ENCODE results near the gene CAPZA3.
"Not testable (repeated sequence)": the region's sequence is repeated elsewhere in the genome, so short reads cannot be mapped to it uniquely, and the experiment has no call there.

Gene CAPZA3

GRCh38 chr12:18737819-18738218 is at the start of gene CAPZA3, which contains the start of gene PLCZ1:
Gene CAPZA3, plus strand, starts transcription at chr12:18738119. Its CDS starts 150 bp downstream, at chr12:18738269.
Gene PLCZ1, minus strand, starts transcription at chr12:18738012. Its CDS starts 641 bp downstream, at chr12:18737371.
- no peak for DNase-seq

GRCh38 chr12:18689771-18690170 is 48.1 kb upstream of the CAPZA3 start:
- no peak for DNase-seq

- DNase-seq = peak; percentile 91
These were observed 47.3 kb upstream of the CAPZA3 start for GRCh38 chr12:18690653-18691052.

- not testable (repeated sequence) for DNase-seq
These were observed 43.9 kb upstream of the CAPZA3 start for GRCh38 chr12:18693986-18694385.

GRCh38 chr12:18696971-18697602 is 40.8 kb upstream of the CAPZA3 start:
- DNase-seq = peak; percentile 57

- DNase-seq = peak; percentile 66
These were observed 37.6 kb upstream of the CAPZA3 start for GRCh38 chr12:18700271-18700670.

- DNase-seq = no peak
These were observed 34.6 kb upstream of the CAPZA3 start for GRCh38 chr12:18703321-18703720.

GRCh38 chr12:18703911-18704310 is 34.0 kb upstream of the CAPZA3 start:
- peak; percentile 23 for DNase-seq

GRCh38 chr12:18706798-18707197 is 31.1 kb upstream of the CAPZA3 start:
- peak; percentile 51 for DNase-seq

GRCh38 chr12:18716236-18716635 is 21.7 kb upstream of the CAPZA3 start:
- DNase-seq = no peak

- DNase-seq = no peak
These were observed 19.5 kb upstream of the CAPZA3 start for GRCh38 chr12:18718462-18718861.

GRCh38 chr12:18719922-18720510 is 17.9 kb upstream of the CAPZA3 start:
- peak; percentile 32 for DNase-seq

- no peak for DNase-seq
These were observed 17.2 kb upstream of the CAPZA3 start for GRCh38 chr12:18720690-18721089.

- DNase-seq = no peak
These were observed 16.5 kb upstream of the CAPZA3 start for GRCh38 chr12:18721452-18721851.

- DNase-seq = peak; percentile 78
These were observed 14.2 kb upstream of the CAPZA3 start for GRCh38 chr12:18723752-18724151.

GRCh38 chr12:18731156-18731555 is 6.8 kb upstream of the CAPZA3 start:
- DNase-seq = no peak

- peak; percentile 97 for DNase-seq
These were observed 10.0 kb downstream of the CAPZA3 start for GRCh38 chr12:18747895-18748294.

- DNase-seq = peak; percentile 26
These were observed 11.6 kb downstream of the CAPZA3 start for GRCh38 chr12:18749386-18749957.

GRCh38 chr12:18750085-18750484 is 12.2 kb downstream of the CAPZA3 start:
- DNase-seq = peak; percentile 18

GRCh38 chr12:18751866-18752265 is 13.9 kb downstream of the CAPZA3 start:
- no peak for DNase-seq

- DNase-seq = peak; percentile 96
These were observed 14.5 kb downstream of the CAPZA3 start for GRCh38 chr12:18752280-18752920.

GRCh38 chr12:18752947-18753346 is 15.0 kb downstream of the CAPZA3 start:
- DNase-seq = no peak

GRCh38 chr12:18753481-18754123 is 15.7 kb downstream of the CAPZA3 start:
- DNase-seq = no peak
